Tibial artery (tissue), 4 donors: Measurements from ENCODE around the gene THOC3.
"Not testable (repeated sequence)": the region's sequence is repeated elsewhere in the genome, so short reads cannot be mapped to it uniquely, and the experiment has no call there.

ENCODE experiments used
- DNase-seq, 2 donors: peaks; one replicate each; pipeline ENCODE4 v3.0.0-alpha.2; 2019
- H3K27ac ChIP-seq, 2 donors: fragments of 200-600 bp; sonication (generic) in 1 of 2; 1 replicate in 1 of 2; 2 replicates in 1 of 2; pipeline ENCODE4 v1.5.1; 2018 to 2019; ENCODE audit warnings: mild to moderate bottlenecking in 1 of 2
- H3K27me3 ChIP-seq, 2 donors: fragments of 200-600 bp; sonication (generic) in 1 of 2; one replicate each; pipeline versions ENCODE4 v1.5.1 to v1.6.0; 2016 to 2019
- H3K36me3 ChIP-seq, 3 donors: fragments of 200-600 bp; sonication (generic) in 2 of 3; one replicate each; pipeline ENCODE4 v1.5.1; 2016 to 2019; ENCODE audit warnings: mild to moderate bottlenecking in 2 of 3
- H3K4me1 ChIP-seq, 4 donors: fragments of 200-600 bp; sonication (generic) in 2 of 4; 1 replicate in 3 of 4; 2 replicates in 1 of 4; pipeline ENCODE4 v1.5.1; 2016 to 2019
- H3K4me3 ChIP-seq, 2 donors: fragments of 200-600 bp; sonication (generic) in 1 of 2; 1 replicate in 1 of 2; 2 replicates in 1 of 2; pipeline ENCODE4 v1.5.1; 2018 to 2019; ENCODE audit warnings: mild to moderate bottlenecking in 2 of 2
- H3K9me3 ChIP-seq, 3 donors: fragments of 200-600 bp; sonication (generic) in 1 of 3; one replicate each; pipeline ENCODE4 v1.5.1; 2016 to 2019
- intact Hi-C: fragments of 100-400 bp; cut with DNase I; formaldehyde crosslinking; loops from one replicate; pipeline ENCODE4 v1.15.0; 2023; ENCODE audit warnings: low total_unique reads
- TF ChIP-seq, protein P1 (sequence below), 2 experiments: fragments of 200-600 bp in 1 of 2; fragments of 450-650 bp in 1 of 2; IDR thresholded peaks; one replicate each; pipeline ENCODE4 v1.5.1; 2017 to 2019; ENCODE audit warnings: antibody characterized with exemption in 2 of 2, mild to moderate bottlenecking in 1 of 2, moderate library complexity in 1 of 2

The THOC3 gene

DNA sequence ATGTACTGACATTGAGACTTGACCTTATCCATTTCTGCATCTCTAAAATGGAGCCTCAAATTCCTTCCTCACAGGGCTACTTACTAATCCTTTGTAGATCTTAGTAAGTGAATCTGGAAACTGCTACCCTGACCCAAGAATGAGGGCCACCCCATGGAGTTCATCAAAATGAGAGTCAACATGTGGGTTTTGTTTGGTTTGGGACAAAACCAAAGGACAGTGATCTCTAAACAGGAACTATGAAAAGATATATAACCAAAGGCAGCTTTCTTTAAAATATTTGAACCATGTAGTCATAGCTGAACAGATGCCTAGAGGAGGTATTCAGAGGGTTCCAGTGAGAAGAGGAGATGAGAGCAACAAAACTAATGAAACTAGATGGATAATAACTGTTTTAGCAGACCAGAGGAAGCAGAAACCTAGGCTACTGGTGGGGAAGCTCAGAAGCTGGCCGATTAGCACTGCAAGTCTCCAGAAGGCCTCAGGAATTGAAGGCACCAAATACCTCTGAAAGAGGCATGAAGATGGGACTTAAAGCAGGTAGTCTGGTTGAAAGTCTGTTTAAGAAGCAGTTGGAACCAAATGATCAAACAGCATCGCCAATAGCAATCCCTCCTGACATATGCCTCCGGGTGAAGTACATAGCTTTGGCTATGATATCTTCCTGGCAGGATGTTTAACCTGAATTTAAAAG is 45.8 kb downstream of the THOC3 start:
- Histone ChIP-seq H3K27me3 (no peaks in the 10 kb centered on the region), H3K9me3 (no peaks in the 10 kb centered on the region), H3K4me1 (no peaks in the 10 kb centered on the region), H3K27ac (no peak overlapping the region), H3K4me3 (no peak overlapping the region), H3K36me3 (no peaks in the 10 kb centered on the region)
- no peak for DNase-seq
- TF ChIP-seq, protein P1, sequence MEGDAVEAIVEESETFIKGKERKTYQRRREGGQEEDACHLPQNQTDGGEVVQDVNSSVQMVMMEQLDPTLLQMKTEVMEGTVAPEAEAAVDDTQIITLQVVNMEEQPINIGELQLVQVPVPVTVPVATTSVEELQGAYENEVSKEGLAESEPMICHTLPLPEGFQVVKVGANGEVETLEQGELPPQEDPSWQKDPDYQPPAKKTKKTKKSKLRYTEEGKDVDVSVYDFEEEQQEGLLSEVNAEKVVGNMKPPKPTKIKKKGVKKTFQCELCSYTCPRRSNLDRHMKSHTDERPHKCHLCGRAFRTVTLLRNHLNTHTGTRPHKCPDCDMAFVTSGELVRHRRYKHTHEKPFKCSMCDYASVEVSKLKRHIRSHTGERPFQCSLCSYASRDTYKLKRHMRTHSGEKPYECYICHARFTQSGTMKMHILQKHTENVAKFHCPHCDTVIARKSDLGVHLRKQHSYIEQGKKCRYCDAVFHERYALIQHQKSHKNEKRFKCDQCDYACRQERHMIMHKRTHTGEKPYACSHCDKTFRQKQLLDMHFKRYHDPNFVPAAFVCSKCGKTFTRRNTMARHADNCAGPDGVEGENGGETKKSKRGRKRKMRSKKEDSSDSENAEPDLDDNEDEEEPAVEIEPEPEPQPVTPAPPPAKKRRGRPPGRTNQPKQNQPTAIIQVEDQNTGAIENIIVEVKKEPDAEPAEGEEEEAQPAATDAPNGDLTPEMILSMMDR (IDR thresholded peaks at IDR 0.05): no peak
- intact Hi-C loops: no loop called here

DNA sequence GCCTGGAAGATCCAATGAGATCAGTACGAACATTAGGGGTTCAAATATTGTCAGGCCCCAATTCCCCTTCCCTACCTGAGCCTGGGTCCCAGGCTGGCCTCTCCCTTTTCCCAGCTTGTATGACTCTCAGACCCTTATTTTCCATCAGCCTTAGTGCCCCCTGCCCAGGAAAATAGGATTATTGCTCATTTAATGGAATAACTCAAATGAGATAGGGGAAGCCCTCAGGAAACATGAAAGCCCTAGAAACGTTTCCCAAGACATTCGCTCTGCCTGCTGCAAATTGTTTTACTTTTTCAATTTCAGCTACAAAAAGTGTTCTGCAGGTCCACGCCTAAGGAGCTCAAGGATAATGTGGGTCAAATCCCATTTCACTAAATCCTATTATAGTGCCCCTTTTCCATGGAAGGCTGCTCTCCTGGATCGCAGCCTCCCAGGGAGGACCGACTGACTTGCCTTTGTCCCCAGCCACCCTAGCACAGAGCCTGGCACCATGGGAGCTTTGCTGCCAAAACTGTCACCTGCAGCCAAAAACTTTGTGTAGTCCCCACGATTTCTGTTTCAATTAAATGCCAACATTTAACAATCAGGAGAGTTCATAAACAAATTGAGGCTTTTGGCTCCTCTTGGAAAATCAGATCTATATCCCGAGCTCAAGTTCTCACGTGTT is 46.9 kb downstream of the THOC3 start:
- no peaks in the 10 kb centered on the region for H3K9me3 ChIP-seq
- intact Hi-C loops: no loop called here
- no peak overlapping the region for H3K27ac ChIP-seq
- H3K27me3 ChIP-seq: no peaks in the 10 kb centered on the region
- H3K36me3 ChIP-seq: no peaks in the 10 kb centered on the region
- H3K4me3 ChIP-seq: no peak overlapping the region
- H3K4me1 ChIP-seq: no peaks in the 10 kb centered on the region
- no peak for DNase-seq
- TF ChIP-seq, protein P1 (IDR thresholded peaks at IDR 0.05): no peak

- TF ChIP-seq, protein P1 (IDR thresholded peaks at IDR 0.05): no peak
- Histone ChIP-seq H3K27ac (no peak overlapping the region), H3K27me3 (no peaks in the 10 kb centered on the region), H3K36me3 (no peaks in the 10 kb centered on the region), H3K9me3 (no peaks in the 10 kb centered on the region), H3K4me1 (no peaks in the 10 kb centered on the region), H3K4me3 (no peak overlapping the region)
- DNase-seq: no peak
- intact Hi-C loops: no loop called here
These were observed 47.8 kb downstream of the THOC3 start for GRCh38 chr5:175920231-175920811.

GRCh38 chr5:175915066-175916037 is 52.8 kb downstream of the THOC3 start:
- H3K9me3 ChIP-seq, H3K27ac ChIP-seq, H3K4me3 ChIP-seq, intact Hi-C loops, H3K36me3 ChIP-seq, H3K27me3 ChIP-seq, H3K4me1 ChIP-seq, DNase-seq: not testable (repeated sequence)

DNA sequence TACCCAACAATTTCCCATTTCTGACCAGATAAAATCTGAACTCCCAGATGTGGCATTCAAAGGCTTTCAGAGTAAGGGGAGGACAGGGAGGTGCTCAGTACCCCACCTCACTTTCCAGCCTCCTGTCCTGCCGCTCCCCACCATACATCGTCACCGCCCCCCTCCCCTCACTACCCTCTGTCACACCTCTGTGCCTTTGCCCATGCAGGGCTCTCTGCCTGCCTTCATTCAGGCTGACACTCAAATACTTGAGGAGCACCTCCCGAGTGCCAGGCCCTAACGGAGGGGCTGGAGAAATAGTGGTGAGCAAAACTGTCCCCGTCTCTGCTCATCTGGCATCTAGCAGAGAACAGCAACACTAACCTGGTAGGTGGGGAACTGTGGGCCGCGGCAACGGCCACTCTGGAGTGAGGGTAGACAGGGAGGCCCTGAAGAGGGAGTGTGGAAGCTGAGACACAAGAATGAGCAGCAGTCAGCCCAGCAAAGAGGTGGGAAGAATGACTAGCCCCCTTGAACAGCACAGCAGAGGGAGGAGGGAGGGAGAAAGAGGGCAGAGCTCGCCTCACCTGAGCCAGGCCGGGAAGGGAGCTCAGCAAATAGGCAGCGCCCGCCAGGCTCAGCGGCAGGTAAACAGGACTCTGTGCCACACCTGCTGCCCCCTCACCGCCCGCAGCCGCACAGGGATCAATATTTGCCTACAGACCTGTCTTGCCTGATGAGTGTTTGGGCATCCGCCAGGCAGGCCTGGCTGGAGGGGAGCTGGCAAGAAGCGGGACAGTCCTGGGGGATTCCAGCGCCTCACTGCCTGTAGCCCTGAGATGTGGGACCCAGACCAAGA is 54.1 kb downstream of the THOC3 start:
- H3K9me3 ChIP-seq, H3K4me3 ChIP-seq, H3K27ac ChIP-seq, H3K36me3 ChIP-seq, H3K27me3 ChIP-seq, intact Hi-C loops, H3K4me1 ChIP-seq, DNase-seq: not testable (repeated sequence)

- DNase-seq, H3K4me1 ChIP-seq, H3K9me3 ChIP-seq, H3K4me3 ChIP-seq, H3K27me3 ChIP-seq, intact Hi-C loops, H3K36me3 ChIP-seq, H3K27ac ChIP-seq: not testable (repeated sequence)
These were observed 58.0 kb downstream of the THOC3 start for GRCh38 chr5:175910072-175910471.
